T-helper 1 cell (primary cell): Measurements from ENCODE around the gene TMPRSS6.

Source experiments
- DNase-seq, 5 donors: peaks; one replicate each; pipeline ENCODE4 v3.0.0-alpha.2; 2012 to 2020

The TMPRSS6 gene

GRCh38 chr22:37115032-37115431, 5.5 kb upstream of the TMPRSS6 start:
- peak in 2 of 5 donors; percentile 22 to 24 for DNase-seq

GRCh38 chr22:37113757-37114156, 4.2 kb upstream of the TMPRSS6 start:
- no peak for DNase-seq

- DNase-seq = no peak
These were observed 2.7 kb upstream of the TMPRSS6 start for GRCh38 chr22:37112084-37112728.

- no peak for DNase-seq
These were observed 1.7 kb upstream of the TMPRSS6 start for GRCh38 chr22:37111156-37111717.

- DNase-seq = no peak
These were observed 1.5 kb downstream of the TMPRSS6 start for GRCh38 chr22:37107816-37108621.

GRCh38 chr22:37105990-37106389, 3.5 kb downstream of the TMPRSS6 start:
- no peak for DNase-seq

- DNase-seq = no peak
These were observed 4.4 kb downstream of the TMPRSS6 start for GRCh38 chr22:37105154-37105553.

- no peak for DNase-seq
These were observed 5.7 kb downstream of the TMPRSS6 start for GRCh38 chr22:37103656-37104452.

GRCh38 chr22:37103151-37103550, 6.4 kb downstream of the TMPRSS6 start:
- no peak for DNase-seq

- no peak for DNase-seq
These were observed 8.0 kb downstream of the TMPRSS6 start for GRCh38 chr22:37101311-37102066.

GRCh38 chr22:37100589-37101127, 8.9 kb downstream of the TMPRSS6 start:
- DNase-seq = no peak

GRCh38 chr22:37098976-37099591, 10.4 kb downstream of the TMPRSS6 start:
- no peak for DNase-seq

GRCh38 chr22:37097346-37097745, 12.2 kb downstream of the TMPRSS6 start:
- DNase-seq = no peak

- DNase-seq = peak in 1 of 5 donors; percentile 38
These were observed 14.4 kb downstream of the TMPRSS6 start for GRCh38 chr22:37095113-37095512.

- DNase-seq = no peak
These were observed 15.3 kb downstream of the TMPRSS6 start for GRCh38 chr22:37094239-37094638.

- DNase-seq = no peak
These were observed 16.5 kb downstream of the TMPRSS6 start for GRCh38 chr22:37092997-37093396.

- no peak for DNase-seq
These were observed 17.5 kb downstream of the TMPRSS6 start for GRCh38 chr22:37091994-37092393.

- DNase-seq = no peak
These were observed 18.4 kb downstream of the TMPRSS6 start for GRCh38 chr22:37090920-37091695.

GRCh38 chr22:37089434-37089833, 20.1 kb downstream of the TMPRSS6 start:
- DNase-seq = no peak

GRCh38 chr22:37088750-37089408, 20.6 kb downstream of the TMPRSS6 start:
- DNase-seq = no peak
